ENCODE data around the gene ACMSD. TPM values are rescaled to one million over a fixed set of nuclear protein-coding genes. Genes with fewer than 3 reads are reported as not detected.

Gene ACMSD
- total RNA-seq, 1 donor from 2014 or later: not detected

- Mint-ChIP-seq H3K36me3 (ENCODE audit: unreplicated experiment) (peaks cover 12% of the 10 kb centered on the region), H3K27me3 (ENCODE audit: unreplicated experiment) (peaks cover 2% of the 10 kb centered on the region), H3K4me1 (ENCODE audit: low read depth, unreplicated experiment) (peaks cover 3% of the 10 kb centered on the region), H3K4me3 (ENCODE audit: unreplicated experiment) (no peak overlapping the region), H3K27ac (ENCODE audit: unreplicated experiment) (no peak overlapping the region), H3K9me3 (ENCODE audit: unreplicated experiment) (peaks cover 2% of the 10 kb centered on the region)
- DNase-seq: no peak
- no peak for TF ChIP-seq CTCF (IDR thresholded peaks at IDR 0.05; ENCODE audit: partially characterized antibody, unreplicated experiment)
These were observed 73.0 kb downstream of the ACMSD start for GRCh38 chr2:134911400-134911785.

GRCh38 chr2:134912361-134912760 is 73.9 kb downstream of the ACMSD start:
- H3K36me3 Mint-ChIP-seq (ENCODE audit: unreplicated experiment): peaks cover 12% of the 10 kb centered on the region
- peaks cover 2% of the 10 kb centered on the region for H3K9me3 Mint-ChIP-seq (ENCODE audit: unreplicated experiment)
- no peak for TF ChIP-seq CTCF (IDR thresholded peaks at IDR 0.05; ENCODE audit: partially characterized antibody, unreplicated experiment)

GRCh38 chr2:134917360-134917865 is 79.0 kb downstream of the ACMSD start:
- Mint-ChIP-seq H3K36me3 (ENCODE audit: unreplicated experiment) (peaks cover 12% of the 10 kb centered on the region), H3K9me3 (ENCODE audit: unreplicated experiment) (peaks cover 21% of the 10 kb centered on the region), H3K27me3 (ENCODE audit: unreplicated experiment) (peaks cover 12% of the 10 kb centered on the region), H3K27ac (ENCODE audit: unreplicated experiment) (peak overlapping the region; percentile 89), H3K4me1 (ENCODE audit: low read depth, unreplicated experiment) (peaks cover 5% of the 10 kb centered on the region), H3K4me3 (ENCODE audit: unreplicated experiment) (peak overlapping the region; percentile 99)
- no peak for DNase-seq
- no peak for TF ChIP-seq CTCF (IDR thresholded peaks at IDR 0.05; ENCODE audit: partially characterized antibody, unreplicated experiment)

More at GRCh38 chr2:134912361-134912760, 73.9 kb downstream of the ACMSD start:
- no peak overlapping the region for H3K4me3 Mint-ChIP-seq (ENCODE audit: unreplicated experiment)
- H3K27me3 Mint-ChIP-seq (ENCODE audit: unreplicated experiment): peaks cover 2% of the 10 kb centered on the region
- DNase-seq: no peak
- no peak overlapping the region for H3K27ac Mint-ChIP-seq (ENCODE audit: unreplicated experiment)
- peaks cover 3% of the 10 kb centered on the region for H3K4me1 Mint-ChIP-seq (ENCODE audit: low read depth, unreplicated experiment)

GRCh38 chr2:134917888-134918525 is 79.6 kb downstream of the ACMSD start:
- no peak for TF ChIP-seq CTCF (IDR thresholded peaks at IDR 0.05; ENCODE audit: partially characterized antibody, unreplicated experiment)
- H3K27ac Mint-ChIP-seq (ENCODE audit: unreplicated experiment): peak overlapping the region; percentile 89
- peaks cover 12% of the 10 kb centered on the region for H3K27me3 Mint-ChIP-seq (ENCODE audit: unreplicated experiment)
- H3K9me3 Mint-ChIP-seq (ENCODE audit: unreplicated experiment): peaks cover 19% of the 10 kb centered on the region
- H3K4me3 Mint-ChIP-seq (ENCODE audit: unreplicated experiment): peak overlapping the region; percentile 99
- peaks cover 8% of the 10 kb centered on the region for H3K4me1 Mint-ChIP-seq (ENCODE audit: low read depth, unreplicated experiment)
- peaks cover 12% of the 10 kb centered on the region for H3K36me3 Mint-ChIP-seq (ENCODE audit: unreplicated experiment)
- DNase-seq: peak; percentile 85

Data from glutamatergic neuron (in vitro differentiated cells).